GM12874 (cell line): ENCODE data around the gene TTC3.

Experiments
- TF ChIP-seq, protein P1 (sequence below): IDR thresholded peaks from 2 replicates; pipeline ENCODE4 v1.5.1; 2011; ENCODE audit warnings: low read depth, mild to moderate bottlenecking, control low read depth, low read length, moderate library complexity; ENCODE audit not compliant: insufficient read depth

TTC3 gene

GRCh38 chr21:37106998-37107397, 33.9 kb downstream of the TTC3 start:
- TF ChIP-seq, protein P1, sequence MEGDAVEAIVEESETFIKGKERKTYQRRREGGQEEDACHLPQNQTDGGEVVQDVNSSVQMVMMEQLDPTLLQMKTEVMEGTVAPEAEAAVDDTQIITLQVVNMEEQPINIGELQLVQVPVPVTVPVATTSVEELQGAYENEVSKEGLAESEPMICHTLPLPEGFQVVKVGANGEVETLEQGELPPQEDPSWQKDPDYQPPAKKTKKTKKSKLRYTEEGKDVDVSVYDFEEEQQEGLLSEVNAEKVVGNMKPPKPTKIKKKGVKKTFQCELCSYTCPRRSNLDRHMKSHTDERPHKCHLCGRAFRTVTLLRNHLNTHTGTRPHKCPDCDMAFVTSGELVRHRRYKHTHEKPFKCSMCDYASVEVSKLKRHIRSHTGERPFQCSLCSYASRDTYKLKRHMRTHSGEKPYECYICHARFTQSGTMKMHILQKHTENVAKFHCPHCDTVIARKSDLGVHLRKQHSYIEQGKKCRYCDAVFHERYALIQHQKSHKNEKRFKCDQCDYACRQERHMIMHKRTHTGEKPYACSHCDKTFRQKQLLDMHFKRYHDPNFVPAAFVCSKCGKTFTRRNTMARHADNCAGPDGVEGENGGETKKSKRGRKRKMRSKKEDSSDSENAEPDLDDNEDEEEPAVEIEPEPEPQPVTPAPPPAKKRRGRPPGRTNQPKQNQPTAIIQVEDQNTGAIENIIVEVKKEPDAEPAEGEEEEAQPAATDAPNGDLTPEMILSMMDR: no peak

DNA sequence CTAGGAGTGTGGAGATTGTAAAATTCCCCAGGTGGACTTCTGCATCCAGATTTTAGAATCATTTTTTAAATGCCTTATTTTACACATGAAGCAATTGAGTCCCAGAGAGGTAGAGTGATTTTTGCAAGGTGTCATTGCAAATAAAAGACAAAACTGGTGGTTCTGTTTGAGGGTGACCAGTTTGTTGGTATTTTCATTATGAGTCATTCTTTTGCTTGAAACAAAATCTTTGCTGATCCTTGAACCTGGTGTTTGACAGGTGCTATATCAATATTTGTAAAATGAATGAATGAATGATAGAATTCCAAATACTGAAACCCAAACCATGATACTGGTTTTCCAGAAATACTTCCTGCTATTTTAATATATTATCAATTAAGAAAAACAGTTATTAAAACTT, 44.1 kb downstream of the TTC3 start:
- TF ChIP-seq, protein P1: no peak

GRCh38 chr21:37118187-37118826, 45.3 kb downstream of the TTC3 start:
- TF ChIP-seq, protein P1: no peak

DNA sequence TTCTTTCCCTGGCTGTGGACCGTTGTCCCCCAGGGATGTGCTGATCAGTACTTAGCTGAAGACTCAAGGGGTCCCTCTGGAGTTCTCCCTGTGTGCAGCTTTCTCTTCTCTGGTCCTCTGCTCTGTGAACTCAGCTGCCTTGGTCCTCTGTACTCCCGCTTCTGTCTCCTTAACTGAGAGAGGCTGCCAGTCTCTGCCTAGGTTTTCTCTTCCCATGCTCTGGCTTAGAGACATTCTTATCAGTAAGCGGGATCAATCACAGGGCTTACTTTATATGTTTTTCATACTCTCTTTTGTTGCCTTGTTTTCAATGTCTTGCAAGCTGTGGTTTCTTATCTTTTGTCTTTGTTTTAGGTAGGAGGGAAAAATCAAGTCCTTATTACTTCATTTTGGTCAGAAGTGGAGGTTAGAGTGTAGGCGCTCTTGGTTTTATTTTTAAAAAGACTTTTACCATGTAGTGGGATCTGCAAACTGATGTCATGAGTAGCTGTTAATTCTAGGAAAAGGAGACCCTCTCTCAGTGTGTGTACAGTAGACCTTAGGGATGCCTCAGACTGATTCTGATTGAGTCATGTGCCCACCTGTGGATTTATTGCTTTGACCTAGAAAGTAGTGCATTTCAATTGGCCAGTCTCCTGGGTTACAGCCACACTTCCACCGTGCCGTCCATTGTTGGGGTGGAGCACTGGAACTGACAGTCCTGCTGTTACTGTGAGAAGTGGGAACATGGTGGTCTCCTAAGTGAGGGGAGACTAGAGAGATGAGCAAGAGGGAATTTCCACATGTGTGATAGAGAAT, 46.6 kb downstream of the TTC3 start:
- TF ChIP-seq, protein P1: no peak

- TF ChIP-seq, protein P1: no peak
Observed at GRCh38 chr21:37128076-37128475, 55.0 kb downstream of the TTC3 start.

- TF ChIP-seq, protein P1: no peak
Observed at GRCh38 chr21:37130971-37131370, 57.9 kb downstream of the TTC3 start.

DNA sequence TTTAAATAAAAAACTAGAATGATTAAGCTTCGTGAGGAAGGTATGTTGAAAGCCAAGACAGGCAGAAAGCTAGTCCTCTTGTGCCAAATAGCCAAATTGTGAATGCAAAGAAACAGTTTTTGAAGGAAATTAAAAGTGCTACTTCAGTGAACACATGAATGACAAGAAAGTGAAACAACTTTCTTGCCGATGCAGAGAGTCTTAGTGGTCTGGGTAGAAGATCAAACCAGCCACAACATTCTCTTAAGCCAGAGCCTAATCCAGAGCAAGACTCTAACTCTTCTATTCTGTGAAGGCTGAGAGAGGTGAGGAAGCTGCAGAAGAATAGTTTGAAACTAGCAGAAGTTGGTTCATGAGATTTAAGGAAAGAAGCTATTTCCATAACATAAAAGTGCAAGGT, 63.2 kb downstream of the TTC3 start:
- TF ChIP-seq, protein P1: no peak
